ENCODE data around the gene RAB6B.

- TF ChIP-seq CTCF (IDR thresholded peaks at IDR 0.05): peak in 1 of 3 donors; percentile 9
- no peak for TF ChIP-seq POLR2A (IDR thresholded peaks at IDR 0.05)
These were observed 34.8 kb upstream of the RAB6B start for GRCh38 chr3:133930341-133930933.
